HG03135 (cell line): Measurements from ENCODE around the gene HDHD2.
"Not testable (repeated sequence)": the region's sequence is repeated elsewhere in the genome, so short reads cannot be mapped to it uniquely, and the experiment has no call there.

Experiments
- ATAC-seq: cut with Tn5 transposase; IDR thresholded peaks from one replicate; pipeline ENCODE4 v1.9.1; 2021; ENCODE audit warnings: mild to moderate bottlenecking, moderate library complexity; ENCODE audit not compliant: unreplicated experiment

HDHD2 gene

GRCh38 chr18:47150029-47150823 lies at the start of gene HDHD2:
HDHD2 (minus strand) TSS chr18:47150500; CDS start chr18:47136439, 14,061 bp downstream.
- ATAC-seq: peak; percentile 82

- not testable (repeated sequence) for ATAC-seq
These were observed 45.7 kb upstream of the HDHD2 start for GRCh38 chr18:47195961-47196360.

GRCh38 chr18:47191961-47192360 lies 41.7 kb upstream of the HDHD2 start:
- ATAC-seq: no peak

- no peak for ATAC-seq
These were observed 37.4 kb upstream of the HDHD2 start for GRCh38 chr18:47187721-47188120.

GRCh38 chr18:47184419-47185050 lies 34.2 kb upstream of the HDHD2 start:
- no peak for ATAC-seq

GRCh38 chr18:47182156-47182555 lies 31.9 kb upstream of the HDHD2 start:
- ATAC-seq: not testable (repeated sequence)

GRCh38 chr18:47180765-47181164 lies 30.5 kb upstream of the HDHD2 start:
- no peak for ATAC-seq

- ATAC-seq: no peak
These were observed 29.2 kb upstream of the HDHD2 start for GRCh38 chr18:47179520-47179919.

GRCh38 chr18:47175898-47176575 lies 25.7 kb upstream of the HDHD2 start, which contains the start of gene IER3IP1:
IER3IP1 (minus strand) TSS chr18:47176364; CDS start chr18:47176277, 87 bp downstream.
- ATAC-seq: peak; percentile 82

GRCh38 chr18:47175283-47175897 lies 25.1 kb upstream of the HDHD2 start:
- ATAC-seq: peak; percentile 10

- no peak for ATAC-seq
These were observed 24.3 kb upstream of the HDHD2 start for GRCh38 chr18:47174545-47175116.

- ATAC-seq: no peak
These were observed 22.2 kb upstream of the HDHD2 start for GRCh38 chr18:47172476-47172875.

GRCh38 chr18:47168913-47169312 lies 18.6 kb upstream of the HDHD2 start:
- ATAC-seq: no peak

GRCh38 chr18:47168509-47168908 lies 18.2 kb upstream of the HDHD2 start:
- ATAC-seq: no peak

GRCh38 chr18:47166294-47166693 lies 16.0 kb upstream of the HDHD2 start:
- ATAC-seq: no peak

- peak; percentile 83 for ATAC-seq
These were observed 12.9 kb upstream of the HDHD2 start for GRCh38 chr18:47163241-47163640.

GRCh38 chr18:47160256-47160655 lies 10.0 kb upstream of the HDHD2 start:
- ATAC-seq: no peak

GRCh38 chr18:47158404-47158803 lies 8.1 kb upstream of the HDHD2 start:
- ATAC-seq: not testable (repeated sequence)

- ATAC-seq: no peak
These were observed 1.1 kb upstream of the HDHD2 start for GRCh38 chr18:47151439-47151838.

- no peak for ATAC-seq
These were observed 595 bp upstream of the HDHD2 start for GRCh38 chr18:47150824-47151366.
